Measurements from ENCODE around the gene RND2. TPM values are rescaled to one million over a fixed set of nuclear protein-coding genes. Genes with fewer than 3 reads are reported as not detected.

The RND2 gene
- total and polyA plus RNA-seq, 2 of the 13 experiments (the other 11 are each of a cell fraction or from before 2014, with no cell fraction given): 0.05 to 0.11 TPM

DNA sequence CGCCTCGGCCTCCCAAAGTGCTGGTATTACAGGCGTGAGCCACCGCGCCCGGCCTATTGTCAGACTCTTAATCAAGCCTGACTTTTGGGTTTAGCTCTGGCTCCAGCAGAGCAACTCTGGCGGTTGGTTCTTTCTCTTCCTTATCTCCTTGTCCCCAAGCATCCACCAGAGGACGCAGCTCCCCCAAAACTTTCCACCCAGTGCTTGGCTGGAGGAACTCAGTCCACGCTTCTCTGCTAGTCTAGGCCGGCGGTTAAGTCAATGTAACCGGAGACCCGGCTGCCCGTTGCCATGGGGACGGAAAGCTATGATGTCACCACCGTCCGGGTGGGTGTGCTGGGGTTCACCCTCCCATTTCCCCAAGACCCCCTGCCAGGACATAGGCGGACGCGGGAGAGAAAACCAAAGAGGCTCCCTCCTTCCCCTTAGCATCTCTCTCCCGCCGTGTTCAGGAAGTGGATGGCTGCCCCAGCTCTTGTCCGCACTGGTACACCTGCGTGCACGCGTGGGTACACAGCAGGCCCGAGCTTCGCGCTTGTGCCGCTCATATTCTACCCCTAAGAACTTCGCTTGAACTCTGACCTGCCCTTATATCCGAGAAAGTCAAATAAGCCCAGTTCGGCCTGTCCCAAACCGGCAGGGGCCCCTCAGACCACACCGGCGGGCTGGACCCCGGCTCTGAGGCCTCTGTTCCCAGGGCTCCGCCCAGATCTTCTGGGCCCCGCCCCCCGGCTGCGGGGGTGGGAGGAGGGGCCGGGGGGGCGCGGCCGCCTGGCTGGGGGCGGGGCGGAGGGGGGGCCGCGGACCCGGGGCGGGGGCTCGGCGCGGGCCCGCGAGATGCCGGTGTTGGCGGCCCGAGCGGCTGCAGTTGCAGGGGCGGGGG is at the start of gene RND2 (continued):
- TF ChIP-seq ZNF570 (CRISPR knock-in tag; IDR thresholded peaks at IDR 0.05; ENCODE audit: borderline replicate concordance) (no peak), PTBP1 (IDR thresholded peaks at IDR 0.05; ENCODE audit: low read depth, low read length, poor library complexity, severe bottlenecking) (no peak), ZBTB2 (CRISPR knock-in tag; IDR thresholded peaks at IDR 0.05; ENCODE audit: low read depth) (no peak), SP1 (IDR thresholded peaks at IDR 0.05) (no peak), SP1 (CRISPR knock-in tag; IDR thresholded peaks at IDR 0.05) (0 out of 2 replicates have a peak, but pooled peaks have one; percentile 45), NR2F1 (CRISPR knock-in tag; IDR thresholded peaks at IDR 0.05) (no peak), PRDM10 (CRISPR knock-in tag; IDR thresholded peaks at IDR 0.05; ENCODE audit: low read depth) (no peak), PAXIP1 (CRISPR knock-in tag; conservative IDR thresholded peaks at IDR 0.05) (peak; percentile 46), ARNT2 (CRISPR knock-in tag; IDR thresholded peaks at IDR 0.05; ENCODE audit: low read depth) (no peak)
- TF ChIP-seq, protein P1, sequence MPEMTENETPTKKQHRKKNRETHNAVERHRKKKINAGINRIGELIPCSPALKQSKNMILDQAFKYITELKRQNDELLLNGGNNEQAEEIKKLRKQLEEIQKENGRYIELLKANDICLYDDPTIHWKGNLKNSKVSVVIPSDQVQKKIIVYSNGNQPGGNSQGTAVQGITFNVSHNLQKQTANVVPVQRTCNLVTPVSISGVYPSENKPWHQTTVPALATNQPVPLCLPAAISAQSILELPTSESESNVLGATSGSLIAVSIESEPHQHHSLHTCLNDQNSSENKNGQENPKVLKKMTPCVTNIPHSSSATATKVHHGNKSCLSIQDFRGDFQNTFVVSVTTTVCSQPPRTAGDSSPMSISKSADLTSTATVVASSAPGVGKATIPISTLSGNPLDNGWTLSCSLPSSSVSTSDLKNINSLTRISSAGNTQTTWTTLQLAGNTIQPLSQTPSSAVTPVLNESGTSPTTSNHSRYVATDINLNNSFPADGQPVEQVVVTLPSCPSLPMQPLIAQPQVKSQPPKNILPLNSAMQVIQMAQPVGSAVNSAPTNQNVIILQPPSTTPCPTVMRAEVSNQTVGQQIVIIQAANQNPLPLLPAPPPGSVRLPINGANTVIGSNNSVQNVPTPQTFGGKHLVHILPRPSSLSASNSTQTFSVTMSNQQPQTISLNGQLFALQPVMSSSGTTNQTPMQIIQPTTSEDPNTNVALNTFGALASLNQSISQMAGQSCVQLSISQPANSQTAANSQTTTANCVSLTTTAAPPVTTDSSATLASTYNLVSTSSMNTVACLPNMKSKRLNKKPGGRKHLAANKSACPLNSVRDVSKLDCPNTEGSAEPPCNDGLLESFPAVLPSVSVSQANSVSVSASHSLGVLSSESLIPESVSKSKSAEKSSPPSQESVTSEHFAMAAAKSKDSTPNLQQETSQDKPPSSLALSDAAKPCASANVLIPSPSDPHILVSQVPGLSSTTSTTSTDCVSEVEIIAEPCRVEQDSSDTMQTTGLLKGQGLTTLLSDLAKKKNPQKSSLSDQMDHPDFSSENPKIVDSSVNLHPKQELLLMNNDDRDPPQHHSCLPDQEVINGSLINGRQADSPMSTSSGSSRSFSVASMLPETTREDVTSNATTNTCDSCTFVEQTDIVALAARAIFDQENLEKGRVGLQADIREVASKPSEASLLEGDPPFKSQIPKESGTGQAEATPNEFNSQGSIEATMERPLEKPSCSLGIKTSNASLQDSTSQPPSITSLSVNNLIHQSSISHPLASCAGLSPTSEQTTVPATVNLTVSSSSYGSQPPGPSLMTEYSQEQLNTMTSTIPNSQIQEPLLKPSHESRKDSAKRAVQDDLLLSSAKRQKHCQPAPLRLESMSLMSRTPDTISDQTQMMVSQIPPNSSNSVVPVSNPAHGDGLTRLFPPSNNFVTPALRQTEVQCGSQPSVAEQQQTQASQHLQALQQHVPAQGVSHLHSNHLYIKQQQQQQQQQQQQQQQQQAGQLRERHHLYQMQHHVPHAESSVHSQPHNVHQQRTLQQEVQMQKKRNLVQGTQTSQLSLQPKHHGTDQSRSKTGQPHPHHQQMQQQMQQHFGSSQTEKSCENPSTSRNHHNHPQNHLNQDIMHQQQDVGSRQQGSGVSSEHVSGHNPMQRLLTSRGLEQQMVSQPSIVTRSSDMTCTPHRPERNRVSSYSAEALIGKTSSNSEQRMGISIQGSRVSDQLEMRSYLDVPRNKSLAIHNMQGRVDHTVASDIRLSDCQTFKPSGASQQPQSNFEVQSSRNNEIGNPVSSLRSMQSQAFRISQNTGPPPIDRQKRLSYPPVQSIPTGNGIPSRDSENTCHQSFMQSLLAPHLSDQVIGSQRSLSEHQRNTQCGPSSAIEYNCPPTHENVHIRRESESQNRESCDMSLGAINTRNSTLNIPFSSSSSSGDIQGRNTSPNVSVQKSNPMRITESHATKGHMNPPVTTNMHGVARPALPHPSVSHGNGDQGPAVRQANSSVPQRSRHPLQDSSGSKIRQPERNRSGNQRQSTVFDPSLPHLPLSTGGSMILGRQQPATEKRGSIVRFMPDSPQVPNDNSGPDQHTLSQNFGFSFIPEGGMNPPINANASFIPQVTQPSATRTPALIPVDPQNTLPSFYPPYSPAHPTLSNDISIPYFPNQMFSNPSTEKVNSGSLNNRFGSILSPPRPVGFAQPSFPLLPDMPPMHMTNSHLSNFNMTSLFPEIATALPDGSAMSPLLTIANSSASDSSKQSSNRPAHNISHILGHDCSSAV (CRISPR knock-in tag; IDR thresholded peaks at IDR 0.05; ENCODE audit: borderline replicate concordance): no peak

Data from HepG2 (cell line).